Measurements from ENCODE around the gene ANKRD20A1.
"Not testable (repeated sequence)": the region's sequence is repeated elsewhere in the genome, so short reads cannot be mapped to it uniquely, and the experiment has no call there.

ANKRD20A1 gene

GRCh38 chr9:67858871-67859270 is at the start of gene ANKRD20A1:
Gene ANKRD20A1 (plus strand): TSS chr9:67858931. CDS start chr9:67859427, 496 bp downstream.
- DNase-seq: not testable (repeated sequence)

DNA sequence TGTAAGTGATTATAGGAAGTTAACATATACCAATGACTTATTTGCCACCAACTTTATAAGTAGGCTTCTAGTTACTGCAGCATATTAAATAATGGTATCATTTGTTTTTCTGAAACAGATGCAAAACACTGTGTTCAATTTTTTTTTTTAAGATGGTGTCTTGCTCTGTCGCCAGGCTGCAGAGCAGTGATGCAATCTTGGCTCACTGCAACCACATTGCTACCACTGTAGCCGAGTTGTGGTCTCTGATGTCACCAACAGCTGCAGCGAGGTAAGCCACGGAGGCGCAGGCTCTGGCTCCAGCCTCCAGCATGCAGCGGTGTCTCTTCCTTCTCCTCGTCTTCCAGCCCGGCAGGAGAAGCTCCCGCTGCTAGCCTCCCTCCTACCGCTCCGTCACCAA is 26.6 kb upstream of the ANKRD20A1 start:
- DNase-seq: not testable (repeated sequence)

Measured in activated T-cell treated with anti-CD3 and anti-CD28 coated beads for 4 hours (primary cell).